Inferior parietal cortex (tissue), 1 donor: ENCODE results near the gene CYP24A1.
A peak's percentile ranks its signal among the peaks of the same experiment; 100 is the strongest.

Source experiments
- DNase-seq: peaks from one replicate; pipeline ENCODE4 v3.0.0-alpha.2; 2016; ENCODE audit errors: extremely low spot score

The CYP24A1 gene

GRCh38 chr20:54203281-54203680 is 29.5 kb upstream of the CYP24A1 start:
- DNase-seq: no peak

GRCh38 chr20:54201268-54201846 is 27.6 kb upstream of the CYP24A1 start:
- DNase-seq: no peak

GRCh38 chr20:54200487-54201267 is 26.9 kb upstream of the CYP24A1 start:
- no peak for DNase-seq

GRCh38 chr20:54199721-54200176 is 26.0 kb upstream of the CYP24A1 start:
- DNase-seq: peak; percentile 89

- no peak for DNase-seq
Measured at GRCh38 chr20:54199283-54199682, 25.5 kb upstream of the CYP24A1 start.

- DNase-seq: no peak
Measured at GRCh38 chr20:54197621-54198604, 24.1 kb upstream of the CYP24A1 start.

GRCh38 chr20:54195483-54196472 is 22.0 kb upstream of the CYP24A1 start:
- no peak for DNase-seq

- no peak for DNase-seq
Measured at GRCh38 chr20:54194724-54195438, 21.1 kb upstream of the CYP24A1 start.

GRCh38 chr20:54193817-54194216 is 20.0 kb upstream of the CYP24A1 start:
- no peak for DNase-seq

GRCh38 chr20:54190217-54190616 is 16.4 kb upstream of the CYP24A1 start:
- no peak for DNase-seq

GRCh38 chr20:54189630-54190029 is 15.8 kb upstream of the CYP24A1 start:
- DNase-seq: no peak

GRCh38 chr20:54188132-54188849 is 14.5 kb upstream of the CYP24A1 start:
- DNase-seq: no peak

GRCh38 chr20:54184904-54185626 is 11.3 kb upstream of the CYP24A1 start:
- no peak for DNase-seq

- DNase-seq: no peak
Measured at GRCh38 chr20:54184071-54184470, 10.3 kb upstream of the CYP24A1 start.

GRCh38 chr20:54180931-54181330 is 7.1 kb upstream of the CYP24A1 start:
- no peak for DNase-seq

- no peak for DNase-seq
Measured at GRCh38 chr20:54179946-54180345, 6.2 kb upstream of the CYP24A1 start.

GRCh38 chr20:54178256-54178655 is 4.5 kb upstream of the CYP24A1 start:
- DNase-seq: no peak

- DNase-seq: no peak
Measured at GRCh38 chr20:54177378-54177777, 3.6 kb upstream of the CYP24A1 start.

- DNase-seq: no peak
Measured at GRCh38 chr20:54176610-54177009, 2.8 kb upstream of the CYP24A1 start.
